Lower leg skin (tissue), 3 donors: ENCODE measurements around the gene SECTM1.

Source experiments
- CTCF ChIP-seq, 3 donors: fragments of 450-650 bp; IDR thresholded peaks; one replicate each; pipeline ENCODE4 v1.5.1; 2016; ENCODE audit warnings: antibody characterized with exemption in 3 of 3, mild to moderate bottlenecking in 3 of 3, moderate library complexity in 2 of 3
- POLR2A ChIP-seq, 2 donors: fragments of 450-650 bp; IDR thresholded peaks; one replicate each; pipeline ENCODE4 v1.6.1; 2016 to 2017; ENCODE audit warnings: antibody characterized with exemption in 2 of 2, mild to moderate bottlenecking in 1 of 2, moderate library complexity in 1 of 2

GRCh38 chr17:82291582-82292250 lies 41.9 kb downstream of the SECTM1 start:
- TF ChIP-seq CTCF (IDR thresholded peaks at IDR 0.05) (no peak), POLR2A (IDR thresholded peaks at IDR 0.05) (no peak)
